ENCODE results near the gene DPPA5.
"Not testable (repeated sequence)": the region's sequence is repeated elsewhere in the genome, so short reads cannot be mapped to it uniquely, and the experiment has no call there.

DPPA5 gene

DNA sequence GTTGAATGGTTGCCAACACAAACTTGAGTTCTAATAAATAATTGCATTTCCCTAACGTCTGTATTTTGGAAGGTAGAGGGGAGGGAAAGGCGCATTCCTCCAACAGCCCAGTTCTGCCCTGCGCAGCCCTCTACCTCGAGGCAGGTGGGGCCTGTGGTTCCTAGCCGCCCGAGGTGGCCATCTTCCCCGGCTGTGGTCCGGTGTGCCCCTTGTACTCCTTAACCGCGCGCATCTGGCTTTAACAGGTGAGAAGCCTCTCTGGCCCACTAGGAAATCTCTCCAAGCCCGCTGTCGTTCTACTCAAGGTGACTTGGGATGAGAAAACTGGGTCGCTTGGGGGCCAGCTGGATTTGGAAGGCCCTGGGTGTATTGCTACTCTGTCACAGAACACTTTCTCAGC, 10.0 kb upstream of the DPPA5 start:
- no peak for DNase-seq (ENCODE audit: low spot score)

GRCh38 chr6:73363537-73363875, 9.4 kb upstream of the DPPA5 start:
- no peak for DNase-seq (ENCODE audit: low spot score)

DNA sequence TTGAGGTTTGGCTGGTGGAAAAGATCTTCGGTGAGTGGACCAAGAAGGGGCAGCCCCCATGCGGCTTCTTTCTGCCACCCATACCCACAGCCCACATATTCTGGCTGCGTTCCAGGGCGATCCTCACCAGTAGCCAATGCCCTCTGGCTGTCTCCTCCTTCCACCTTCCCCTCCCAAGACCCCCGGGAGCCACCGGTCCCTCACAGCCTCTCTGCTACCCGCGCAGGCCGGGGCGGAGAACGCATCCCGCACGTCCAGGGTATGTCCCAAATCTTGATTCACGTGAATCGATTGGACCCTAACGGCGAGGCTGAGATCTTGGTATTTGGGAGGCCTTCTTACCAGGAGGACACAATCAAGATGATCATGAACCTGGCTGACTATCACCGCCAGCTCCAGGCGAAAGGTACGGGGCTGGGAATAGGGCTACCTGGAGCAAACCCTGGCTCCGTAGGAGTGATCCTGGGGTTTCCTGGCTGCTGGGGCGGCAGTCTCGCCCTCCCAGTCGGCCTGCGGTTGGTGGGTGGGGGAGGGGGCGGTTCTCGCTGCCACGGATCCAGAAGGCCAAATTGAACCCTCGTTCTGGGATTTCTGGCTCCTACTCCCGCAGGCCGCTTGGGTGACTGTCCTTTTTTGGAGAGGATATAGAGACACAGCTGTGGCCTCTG, 8.9 kb upstream of the DPPA5 start:
- DNase-seq (ENCODE audit: low spot score), result no peak

GRCh38 chr6:73362358-73362757, 8.3 kb upstream of the DPPA5 start, which contains the start of gene KHDC3L:
Gene KHDC3L (plus strand): TSS chr6:73362658. CDS start chr6:73362730, 72 bp downstream.
- no peak for DNase-seq (ENCODE audit: low spot score)

DNA sequence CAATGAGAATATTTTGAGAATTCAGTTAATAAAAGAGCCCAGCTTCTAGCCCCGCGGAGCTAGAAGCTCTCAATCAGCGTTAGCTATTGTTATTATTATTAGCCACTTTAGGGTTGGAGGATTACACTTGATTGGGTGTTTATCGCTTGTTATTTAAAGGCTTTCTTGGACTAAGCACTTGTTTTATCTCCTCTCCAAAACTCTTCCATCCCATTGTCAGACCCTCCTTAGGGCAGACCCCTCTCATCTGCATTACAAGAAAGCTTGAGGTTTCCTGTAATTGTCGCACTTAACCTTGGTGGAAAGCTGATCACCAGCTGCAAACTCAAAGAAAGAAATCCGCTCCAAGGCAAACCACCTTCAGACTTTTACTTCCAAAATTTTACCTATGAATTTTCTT, 4.8 kb downstream of the DPPA5 start:
- no peak for DNase-seq (ENCODE audit: low spot score)

GRCh38 chr6:73348550-73349204, 5.4 kb downstream of the DPPA5 start:
- no peak for DNase-seq (ENCODE audit: low spot score)

DNA sequence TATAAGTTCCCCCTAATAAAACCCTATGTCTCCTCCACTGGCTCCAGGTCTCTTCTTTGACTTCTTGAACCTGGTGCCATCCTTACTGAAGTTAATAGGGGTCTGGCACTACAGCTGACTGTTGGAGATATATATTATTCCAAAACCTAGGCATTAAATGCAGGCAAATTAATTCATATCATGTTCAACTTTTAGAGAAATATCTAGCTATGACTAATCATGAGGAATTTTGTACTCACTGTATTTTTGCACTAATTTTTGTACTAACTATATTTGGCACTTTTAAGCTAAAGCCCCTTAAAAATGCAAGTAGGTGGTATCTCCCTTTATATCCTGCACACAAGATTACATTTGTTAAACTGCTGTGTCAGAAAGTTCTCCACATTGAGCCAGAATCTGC, 10.9 kb downstream of the DPPA5 start:
- no peak for DNase-seq (ENCODE audit: low spot score)

DNA sequence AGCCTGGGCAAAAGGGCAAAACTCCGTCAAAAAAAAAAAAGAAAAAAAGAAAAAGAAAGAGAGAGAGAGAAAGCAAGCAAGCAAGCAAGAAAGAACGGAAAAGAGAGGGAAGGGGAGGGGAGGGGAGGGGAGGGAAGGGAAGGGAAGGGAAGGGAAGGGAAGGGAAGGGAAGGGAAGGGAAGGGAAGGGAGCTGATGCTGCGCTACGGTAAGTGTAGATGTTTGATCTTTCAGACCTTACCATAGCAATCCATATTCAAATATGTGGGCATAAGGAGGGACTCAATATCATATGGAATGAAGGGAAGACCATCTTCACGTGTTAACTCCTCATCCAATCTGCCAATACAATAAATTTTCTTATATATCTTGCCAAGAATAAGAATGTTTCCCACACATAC, 11.9 kb downstream of the DPPA5 start:
- DNase-seq (ENCODE audit: low spot score), result no peak

GRCh38 chr6:73341335-73341734, 12.7 kb downstream of the DPPA5 start:
- no peak for DNase-seq (ENCODE audit: low spot score)

DNA sequence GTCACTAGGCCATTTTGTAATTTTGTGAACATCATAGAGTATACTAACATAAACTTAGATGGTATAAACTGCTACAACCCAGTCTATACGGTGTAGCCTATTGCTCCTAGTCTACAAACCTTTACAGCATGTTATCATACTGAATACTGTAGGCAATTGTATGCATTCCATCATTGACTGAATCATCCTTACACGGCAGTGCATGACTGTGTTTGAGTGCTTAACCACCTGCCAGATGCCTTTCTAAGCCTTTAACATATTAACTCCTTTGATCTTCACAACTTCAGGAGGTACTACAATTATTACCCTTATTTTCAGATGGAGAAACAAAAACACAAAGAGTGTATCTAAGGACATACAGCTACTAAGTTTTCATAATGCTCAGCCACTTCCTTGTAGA, 14.0 kb downstream of the DPPA5 start:
- no peak for DNase-seq (ENCODE audit: low spot score)

DNA sequence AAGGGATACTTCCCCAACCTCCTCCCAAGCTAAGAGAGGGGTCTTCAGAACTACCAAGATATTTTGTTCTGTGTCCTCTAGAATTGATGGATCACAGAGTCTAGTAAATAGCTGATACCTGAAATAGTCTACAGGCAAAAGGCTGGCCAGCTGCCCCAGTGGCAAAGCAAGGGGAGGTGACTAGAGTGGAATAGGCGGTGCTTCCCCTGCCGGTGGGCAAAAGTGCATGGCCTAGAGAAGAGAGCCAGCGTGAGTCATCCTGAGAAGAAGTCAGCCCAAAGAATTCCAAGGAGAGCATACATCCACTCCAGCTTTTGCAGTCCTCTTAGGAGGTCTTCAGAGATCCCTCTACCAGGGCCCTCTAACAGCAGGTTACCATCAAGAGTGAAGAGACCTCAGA, 14.7 kb downstream of the DPPA5 start:
- DNase-seq (ENCODE audit: low spot score), result no peak

DNA sequence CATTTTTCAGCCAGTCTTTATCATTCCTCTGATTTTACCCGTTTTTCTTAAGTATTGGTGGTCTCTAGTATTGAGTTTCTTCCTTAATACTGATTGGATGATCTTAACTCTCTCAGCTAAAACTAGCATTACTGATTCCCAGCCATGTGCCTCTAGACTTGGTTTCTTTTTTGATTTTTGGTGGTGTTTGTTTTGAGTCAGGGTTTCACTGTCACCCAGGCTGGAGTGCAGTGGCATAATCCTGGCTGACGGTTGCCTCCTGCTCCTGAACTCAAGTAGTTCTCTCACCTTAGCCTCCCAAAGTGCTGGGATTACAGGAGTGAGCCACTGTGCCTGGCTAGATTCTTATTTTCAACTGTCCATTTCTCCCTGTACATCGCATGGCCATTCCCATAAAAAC, 24.9 kb downstream of the DPPA5 start:
- no peak for DNase-seq (ENCODE audit: low spot score)

DNA sequence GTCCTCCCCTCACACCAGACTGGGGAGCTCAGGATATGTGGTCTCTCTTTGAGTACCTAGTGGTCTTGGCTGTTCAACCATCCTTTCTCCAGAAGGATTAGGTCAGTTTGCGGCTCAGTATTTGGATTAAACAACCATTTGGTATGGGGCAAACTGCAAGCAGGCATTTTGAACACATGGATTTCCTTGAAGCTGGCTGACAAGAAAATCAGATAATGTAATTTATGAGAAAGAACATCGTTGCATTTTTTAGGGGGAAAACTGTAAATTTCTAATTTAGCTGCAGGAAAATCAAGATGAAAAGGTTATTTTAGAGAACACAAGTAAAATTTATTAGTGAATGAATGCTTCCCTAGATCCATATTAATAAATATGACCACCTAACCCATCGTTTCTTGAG, 25.3 kb downstream of the DPPA5 start:
- no peak for DNase-seq (ENCODE audit: low spot score)

DNA sequence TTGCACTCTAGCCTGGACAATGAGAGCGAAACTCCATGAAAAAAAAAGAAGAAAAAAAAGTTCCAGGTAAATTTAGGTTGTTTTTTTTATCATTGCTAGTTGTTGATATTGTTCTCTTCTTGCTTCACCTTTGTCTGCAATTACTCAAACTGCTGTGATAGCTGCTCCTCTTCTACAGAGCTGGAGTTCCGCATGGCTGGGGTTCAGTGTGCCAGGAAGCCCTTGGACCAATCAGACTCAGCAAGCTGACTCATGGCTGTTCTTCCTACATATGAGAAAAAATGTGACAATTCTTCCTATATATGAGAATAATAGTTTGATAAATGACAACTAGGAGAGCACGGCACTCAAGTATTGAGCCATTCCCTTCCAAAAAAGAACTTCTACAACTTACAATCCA, 28.4 kb downstream of the DPPA5 start:
- no peak for DNase-seq (ENCODE audit: low spot score)

GRCh38 chr6:73323323-73323722, 30.8 kb downstream of the DPPA5 start:
- DNase-seq (ENCODE audit: low spot score), result no peak

- DNase-seq (ENCODE audit: low spot score), result no peak
Measured at GRCh38 chr6:73314577-73315492, 39.2 kb downstream of the DPPA5 start.

DNA sequence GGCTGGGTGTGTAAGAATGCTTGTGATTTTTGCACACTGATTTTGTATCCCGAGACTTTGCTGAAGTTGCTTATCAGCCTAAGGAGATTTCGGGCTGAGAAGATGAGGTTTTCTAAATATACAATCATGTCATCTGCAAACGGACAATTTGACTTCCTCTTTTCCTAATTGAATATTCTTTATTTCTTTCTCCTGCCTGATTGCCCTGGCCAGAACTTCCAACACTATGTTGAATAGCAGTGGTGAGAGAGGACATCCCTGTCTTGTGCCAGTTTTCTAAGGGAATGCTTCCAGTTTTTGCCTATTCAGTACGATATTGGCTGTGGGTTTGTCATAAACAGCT, 43.6 kb downstream of the DPPA5 start:
- DNase-seq (ENCODE audit: low spot score), result not testable (repeated sequence)

DNA sequence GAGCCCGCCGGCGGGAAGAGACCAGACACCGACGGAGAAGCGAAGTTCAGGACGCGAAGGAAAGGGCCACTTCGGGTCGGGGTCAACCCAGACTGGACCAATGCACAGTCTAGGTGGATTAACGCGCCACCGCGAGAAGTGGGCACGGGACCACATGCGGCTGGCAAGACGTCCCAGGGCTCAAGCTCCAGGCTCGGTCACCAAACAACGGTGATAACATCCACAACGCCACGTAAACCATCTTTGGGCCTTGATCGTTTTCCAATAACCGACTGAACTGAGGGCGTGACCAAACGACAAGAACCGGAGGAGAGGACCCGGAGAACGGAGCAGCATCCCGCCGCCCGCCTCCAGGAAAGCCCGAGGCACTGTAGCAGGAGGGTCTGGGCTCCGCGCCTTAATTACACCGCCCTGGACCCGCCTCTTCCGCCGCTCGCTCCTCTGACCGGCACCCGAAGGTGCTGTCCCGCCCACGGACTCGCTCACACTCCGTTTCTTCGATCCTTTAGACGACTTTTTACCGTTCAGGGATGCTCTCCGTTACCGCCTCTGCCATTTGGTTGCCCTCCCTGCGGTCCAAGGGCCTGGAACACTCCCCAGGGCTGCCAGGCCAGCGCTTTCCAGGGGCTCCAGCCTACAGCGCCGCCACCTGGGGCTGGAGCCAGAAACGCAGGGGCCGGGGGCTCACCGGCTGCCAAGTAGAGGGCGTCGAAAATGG, 44.1 kb downstream of the DPPA5 start:
- DNase-seq (ENCODE audit: low spot score), result peak; percentile 79

DNA sequence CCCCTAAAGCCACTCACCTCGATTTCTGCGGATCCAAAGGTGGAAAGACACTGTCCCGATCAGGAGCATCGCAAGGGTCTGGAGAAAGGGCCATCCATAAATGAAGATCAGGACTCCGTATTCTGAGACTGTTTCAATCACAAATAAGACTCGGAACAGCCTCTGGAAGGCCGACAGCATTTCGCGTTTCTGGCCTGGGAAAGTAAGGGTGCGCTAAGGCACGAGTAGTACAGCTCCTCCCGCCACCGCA, 44.6 kb downstream of the DPPA5 start:
- DNase-seq (ENCODE audit: low spot score), result peak; percentile 71

- peak; percentile 54 for DNase-seq (ENCODE audit: low spot score)
Measured at GRCh38 chr6:73308712-73309534, 45.2 kb downstream of the DPPA5 start.

- DNase-seq (ENCODE audit: low spot score), result not testable (repeated sequence)
Measured at GRCh38 chr6:73303773-73304172, 50.3 kb downstream of the DPPA5 start.
